GM12864 (cell line): ENCODE data around the gene COBL.

Experiments
- DNase-seq: peaks from one replicate; pipeline ENCODE4 v3.0.0-alpha.2; 2011; ENCODE audit warnings: low read depth
- H3K4me3 ChIP-seq: 2 replicates; pipeline ENCODE4 v1.5.1; 2011; ENCODE audit warnings: mild to moderate bottlenecking, low read depth, low read length, control low read depth
- TF ChIP-seq, protein P1 (sequence below): IDR thresholded peaks from 2 replicates; pipeline ENCODE4 v1.5.1; 2011; ENCODE audit warnings: low read depth, mild to moderate bottlenecking, moderate library complexity, low read length, control low read depth, inconsistent platforms; ENCODE audit errors: missing control alignments

Gene COBL, protein sequence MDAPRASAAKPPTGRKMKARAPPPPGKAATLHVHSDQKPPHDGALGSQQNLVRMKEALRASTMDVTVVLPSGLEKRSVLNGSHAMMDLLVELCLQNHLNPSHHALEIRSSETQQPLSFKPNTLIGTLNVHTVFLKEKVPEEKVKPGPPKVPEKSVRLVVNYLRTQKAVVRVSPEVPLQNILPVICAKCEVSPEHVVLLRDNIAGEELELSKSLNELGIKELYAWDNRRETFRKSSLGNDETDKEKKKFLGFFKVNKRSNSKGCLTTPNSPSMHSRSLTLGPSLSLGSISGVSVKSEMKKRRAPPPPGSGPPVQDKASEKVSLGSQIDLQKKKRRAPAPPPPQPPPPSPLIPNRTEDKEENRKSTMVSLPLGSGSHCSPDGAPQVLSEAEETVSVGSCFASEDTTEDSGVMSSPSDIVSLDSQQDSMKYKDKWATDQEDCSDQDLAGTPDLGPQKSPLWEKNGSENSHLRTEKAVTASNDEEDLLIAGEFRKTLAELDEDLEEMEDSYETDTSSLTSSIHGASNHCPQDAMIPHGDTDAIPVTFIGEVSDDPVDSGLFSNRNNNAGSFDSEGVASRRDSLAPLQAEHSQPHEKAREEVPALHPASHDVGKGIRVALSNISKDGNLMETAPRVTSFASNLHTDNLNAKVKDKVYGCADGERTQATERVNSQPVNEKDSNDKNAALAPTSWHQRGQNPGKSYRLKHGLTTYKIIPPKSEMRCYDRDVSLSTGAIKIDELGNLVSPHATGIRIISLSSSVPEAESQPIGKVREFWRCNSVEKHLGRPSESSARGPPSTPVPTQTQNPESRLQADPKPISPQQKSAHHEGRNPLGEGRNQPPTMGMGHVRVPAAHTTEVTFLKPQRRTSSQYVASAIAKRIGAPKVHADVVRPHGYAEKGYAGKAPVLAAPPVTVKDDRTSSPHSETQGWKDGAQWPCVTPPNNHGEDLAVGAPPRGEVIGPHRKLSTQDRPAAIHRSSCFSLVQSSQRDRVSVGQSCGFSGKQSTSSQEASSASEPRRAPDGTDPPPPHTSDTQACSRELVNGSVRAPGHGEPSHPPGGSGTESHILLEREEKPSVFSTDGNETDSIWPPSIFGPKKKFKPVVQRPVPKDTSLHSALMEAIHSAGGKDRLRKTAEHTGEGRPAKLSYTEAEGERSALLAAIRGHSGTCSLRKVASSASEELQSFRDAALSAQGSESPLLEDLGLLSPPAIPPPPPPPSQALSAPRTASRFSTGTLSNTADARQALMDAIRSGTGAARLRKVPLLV

DNA sequence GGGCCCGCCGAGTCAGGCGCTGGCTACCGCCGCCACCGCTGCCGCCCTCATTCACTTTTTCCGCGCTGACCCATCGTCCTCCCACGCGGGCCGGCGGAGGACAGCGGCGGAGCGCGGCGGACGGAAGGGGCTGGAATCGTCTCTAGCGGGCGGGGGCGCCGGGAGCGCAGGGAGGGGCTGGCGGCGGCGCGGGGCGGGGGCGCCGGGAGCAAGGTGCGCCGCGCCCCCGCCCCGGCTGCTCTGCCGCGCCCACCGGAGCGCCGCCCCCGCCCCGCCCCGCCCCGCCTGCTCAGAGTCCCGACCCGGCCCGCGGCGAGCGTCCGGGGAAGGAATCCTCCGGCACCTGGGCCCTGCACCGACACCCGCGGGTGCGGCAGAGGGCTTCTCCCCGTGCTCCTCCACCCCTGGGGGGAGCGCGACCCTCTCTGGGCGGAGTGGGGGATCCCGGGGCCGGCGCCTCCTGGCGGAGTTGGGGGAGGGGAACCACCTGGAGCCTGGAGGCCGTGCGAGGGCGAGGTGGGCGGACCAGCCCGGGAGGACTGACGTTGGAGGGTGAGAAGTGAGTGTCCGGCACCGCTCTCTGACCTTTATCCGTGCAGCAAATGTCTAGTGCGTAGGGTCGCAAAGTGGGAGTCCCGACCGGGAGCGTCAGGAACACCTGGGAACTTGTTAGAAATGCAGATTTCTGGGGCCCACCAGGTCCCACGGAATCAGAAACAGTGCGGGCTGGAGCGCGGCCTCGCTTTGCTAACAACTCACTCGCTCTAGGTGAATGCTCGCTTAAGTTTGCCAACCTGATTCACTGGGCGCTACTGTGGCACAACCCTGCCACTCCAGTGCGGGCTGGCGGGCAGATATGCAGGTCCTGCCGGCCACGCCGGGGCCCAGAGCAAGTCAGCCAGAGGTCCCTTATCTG lies at the start of gene COBL:
COBL (minus strand) TSS at position 144 of the 916 bp plus-strand sequence. CDS start 176 bp downstream, outside the sequence.
- DNase-seq: no peak

DNA sequence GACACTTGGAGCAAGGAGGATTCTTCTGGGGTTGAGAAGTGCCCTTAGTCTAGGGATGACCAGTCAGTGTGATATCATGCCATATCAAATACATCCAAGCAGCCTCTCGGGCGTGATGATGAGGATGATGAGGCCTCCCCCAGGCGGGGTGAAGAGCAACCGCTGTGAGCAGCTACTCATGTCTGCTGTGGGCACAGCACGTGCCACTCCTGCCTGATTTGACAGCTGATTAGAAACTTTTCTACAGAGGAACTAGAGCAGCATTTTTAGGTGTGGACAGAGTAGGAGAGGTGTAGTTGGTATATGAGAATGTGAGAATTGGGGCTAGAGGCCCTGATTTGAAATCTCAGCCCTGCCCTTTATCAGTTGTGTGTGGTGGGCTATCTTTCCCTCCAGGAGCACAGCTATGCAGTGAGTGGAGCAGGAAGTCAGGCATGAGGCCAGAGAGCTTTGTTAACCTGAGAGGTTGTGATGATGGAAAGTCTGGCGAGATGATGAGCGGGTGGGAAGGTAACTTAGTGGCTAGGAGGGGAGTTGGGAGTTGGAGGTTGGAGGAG lies 49.6 kb upstream of the COBL start:
- H3K4me3 ChIP-seq: no peak overlapping the region
- TF ChIP-seq, protein P1, sequence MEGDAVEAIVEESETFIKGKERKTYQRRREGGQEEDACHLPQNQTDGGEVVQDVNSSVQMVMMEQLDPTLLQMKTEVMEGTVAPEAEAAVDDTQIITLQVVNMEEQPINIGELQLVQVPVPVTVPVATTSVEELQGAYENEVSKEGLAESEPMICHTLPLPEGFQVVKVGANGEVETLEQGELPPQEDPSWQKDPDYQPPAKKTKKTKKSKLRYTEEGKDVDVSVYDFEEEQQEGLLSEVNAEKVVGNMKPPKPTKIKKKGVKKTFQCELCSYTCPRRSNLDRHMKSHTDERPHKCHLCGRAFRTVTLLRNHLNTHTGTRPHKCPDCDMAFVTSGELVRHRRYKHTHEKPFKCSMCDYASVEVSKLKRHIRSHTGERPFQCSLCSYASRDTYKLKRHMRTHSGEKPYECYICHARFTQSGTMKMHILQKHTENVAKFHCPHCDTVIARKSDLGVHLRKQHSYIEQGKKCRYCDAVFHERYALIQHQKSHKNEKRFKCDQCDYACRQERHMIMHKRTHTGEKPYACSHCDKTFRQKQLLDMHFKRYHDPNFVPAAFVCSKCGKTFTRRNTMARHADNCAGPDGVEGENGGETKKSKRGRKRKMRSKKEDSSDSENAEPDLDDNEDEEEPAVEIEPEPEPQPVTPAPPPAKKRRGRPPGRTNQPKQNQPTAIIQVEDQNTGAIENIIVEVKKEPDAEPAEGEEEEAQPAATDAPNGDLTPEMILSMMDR: no peak
- DNase-seq: no peak

More for the DNA sequence above, at the start of gene COBL:
- TF ChIP-seq, protein P1: no peak
- H3K4me3 ChIP-seq: no peak within 1 kb of the TSS

DNA sequence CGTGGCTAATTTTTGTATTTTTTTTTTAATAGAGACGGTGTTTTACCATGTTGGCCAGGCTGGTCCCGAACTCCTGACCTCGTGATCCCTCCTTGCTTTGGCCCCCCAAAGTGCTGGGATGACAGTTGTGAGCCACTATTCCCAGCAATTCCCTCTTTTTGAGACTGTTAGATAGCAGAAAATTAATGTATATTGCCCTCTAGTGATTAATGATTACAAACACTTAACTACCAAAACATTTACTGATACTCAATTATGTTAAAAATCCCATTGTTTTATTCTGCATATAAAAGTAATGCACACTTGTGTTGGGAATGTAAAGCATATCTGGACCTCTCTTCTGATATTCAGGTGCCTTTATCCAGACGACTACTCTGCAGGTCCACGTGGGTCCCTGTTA lies 41.2 kb upstream of the COBL start:
- DNase-seq: no peak
- no peak overlapping the region for H3K4me3 ChIP-seq
- TF ChIP-seq, protein P1: no peak

DNA sequence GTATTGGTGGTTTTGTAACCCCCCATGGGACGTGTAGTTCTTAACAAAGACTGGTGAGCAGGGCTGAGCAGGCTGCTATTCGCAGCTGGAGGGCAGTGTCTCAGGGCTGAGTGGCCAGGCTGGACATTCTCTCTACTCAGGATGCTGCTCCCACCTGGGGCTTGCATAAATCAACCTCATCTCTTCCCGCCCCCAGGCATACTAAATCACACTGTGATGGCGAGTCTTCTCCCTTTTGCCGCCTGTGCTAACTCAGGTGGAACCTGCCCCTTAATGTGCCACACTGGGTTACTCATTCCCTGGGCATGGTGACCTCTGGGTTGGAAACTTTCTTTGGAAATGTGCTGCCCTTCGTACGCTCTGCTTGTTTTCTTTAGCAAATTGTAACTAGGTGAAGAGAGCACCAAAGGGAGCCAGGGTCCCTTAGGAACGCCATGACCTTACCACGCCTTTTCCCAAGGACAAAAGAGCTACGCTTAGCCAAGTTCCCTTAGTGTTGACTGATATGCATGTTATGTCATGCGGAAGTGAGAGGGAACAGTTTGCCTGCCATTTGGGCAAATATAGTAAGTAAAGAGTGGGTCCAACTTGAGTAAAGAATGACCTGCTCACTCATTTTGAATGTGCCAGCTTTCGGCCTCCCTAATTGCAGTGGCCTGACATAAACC lies 40.4 kb upstream of the COBL start:
- DNase-seq: no peak
- H3K4me3 ChIP-seq: no peak overlapping the region
- TF ChIP-seq, protein P1: no peak

DNA sequence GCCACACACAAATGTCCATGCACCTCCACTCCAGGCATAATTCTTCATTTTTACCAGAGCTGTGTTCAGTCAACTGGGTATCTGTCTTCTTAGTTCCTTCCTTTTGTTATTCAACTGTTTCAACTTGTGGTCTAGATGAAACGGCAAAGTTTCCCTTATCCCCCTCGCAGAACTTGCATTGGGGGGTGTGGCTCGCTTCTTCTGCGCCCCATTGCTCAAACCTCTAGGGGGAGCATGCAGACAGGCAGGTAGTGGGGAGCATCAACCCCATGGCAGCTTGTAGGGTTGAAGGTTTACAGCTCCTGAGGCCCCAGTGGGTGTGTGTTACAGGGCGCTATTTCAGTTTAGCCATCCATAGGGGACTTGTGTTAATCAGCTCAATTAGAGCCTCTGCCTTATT lies 38.3 kb upstream of the COBL start:
- TF ChIP-seq, protein P1: peak; percentile 25
- no peak overlapping the region for H3K4me3 ChIP-seq
- no peak for DNase-seq
